Measurements from ENCODE around the gene LITAF. TPM values are rescaled to one million over a fixed set of nuclear protein-coding genes. Genes with fewer than 3 reads are reported as not detected.

Gene LITAF
- total RNA-seq, 1 donor from 2014 or later: 47.6 TPM

DNA sequence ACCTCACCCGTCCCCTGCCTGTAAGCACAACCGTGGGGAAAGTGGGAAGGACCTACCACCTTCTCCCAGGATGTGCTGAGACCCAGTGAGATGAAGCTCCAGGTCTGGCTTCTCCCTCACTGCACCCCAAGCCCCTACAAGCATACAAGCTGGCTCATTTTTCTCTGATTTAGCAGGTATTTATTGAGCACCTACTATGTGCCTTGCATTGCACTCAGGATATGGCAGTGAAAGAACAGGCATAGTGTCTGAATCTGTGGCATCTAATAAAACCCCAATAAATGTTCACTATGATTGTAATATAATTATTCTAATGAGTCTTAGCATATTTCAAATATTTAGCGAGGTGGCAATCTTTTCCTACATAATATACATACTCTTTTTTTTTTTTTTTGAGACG, 84.5 kb downstream of the LITAF start:
- no peak for DNase-seq (ENCODE audit: low spot score, unreplicated experiment)
- H3K27ac Mint-ChIP-seq: no peak overlapping the region
- peaks cover 9% of the 10 kb centered on the region for H3K4me1 Mint-ChIP-seq (ENCODE audit: low read depth)
- H3K36me3 Mint-ChIP-seq (ENCODE audit: insufficient read depth): no peaks in the 10 kb centered on the region
- H3K9me3 Mint-ChIP-seq (ENCODE audit: low read depth): no peaks in the 10 kb centered on the region
- no peak overlapping the region for H3K4me3 Mint-ChIP-seq (ENCODE audit: low read depth)
- TF ChIP-seq, protein P1, sequence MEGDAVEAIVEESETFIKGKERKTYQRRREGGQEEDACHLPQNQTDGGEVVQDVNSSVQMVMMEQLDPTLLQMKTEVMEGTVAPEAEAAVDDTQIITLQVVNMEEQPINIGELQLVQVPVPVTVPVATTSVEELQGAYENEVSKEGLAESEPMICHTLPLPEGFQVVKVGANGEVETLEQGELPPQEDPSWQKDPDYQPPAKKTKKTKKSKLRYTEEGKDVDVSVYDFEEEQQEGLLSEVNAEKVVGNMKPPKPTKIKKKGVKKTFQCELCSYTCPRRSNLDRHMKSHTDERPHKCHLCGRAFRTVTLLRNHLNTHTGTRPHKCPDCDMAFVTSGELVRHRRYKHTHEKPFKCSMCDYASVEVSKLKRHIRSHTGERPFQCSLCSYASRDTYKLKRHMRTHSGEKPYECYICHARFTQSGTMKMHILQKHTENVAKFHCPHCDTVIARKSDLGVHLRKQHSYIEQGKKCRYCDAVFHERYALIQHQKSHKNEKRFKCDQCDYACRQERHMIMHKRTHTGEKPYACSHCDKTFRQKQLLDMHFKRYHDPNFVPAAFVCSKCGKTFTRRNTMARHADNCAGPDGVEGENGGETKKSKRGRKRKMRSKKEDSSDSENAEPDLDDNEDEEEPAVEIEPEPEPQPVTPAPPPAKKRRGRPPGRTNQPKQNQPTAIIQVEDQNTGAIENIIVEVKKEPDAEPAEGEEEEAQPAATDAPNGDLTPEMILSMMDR (IDR thresholded peaks at IDR 0.05; ENCODE audit: unreplicated experiment): no peak
- H3K27me3 Mint-ChIP-seq: no peaks in the 10 kb centered on the region

DNA sequence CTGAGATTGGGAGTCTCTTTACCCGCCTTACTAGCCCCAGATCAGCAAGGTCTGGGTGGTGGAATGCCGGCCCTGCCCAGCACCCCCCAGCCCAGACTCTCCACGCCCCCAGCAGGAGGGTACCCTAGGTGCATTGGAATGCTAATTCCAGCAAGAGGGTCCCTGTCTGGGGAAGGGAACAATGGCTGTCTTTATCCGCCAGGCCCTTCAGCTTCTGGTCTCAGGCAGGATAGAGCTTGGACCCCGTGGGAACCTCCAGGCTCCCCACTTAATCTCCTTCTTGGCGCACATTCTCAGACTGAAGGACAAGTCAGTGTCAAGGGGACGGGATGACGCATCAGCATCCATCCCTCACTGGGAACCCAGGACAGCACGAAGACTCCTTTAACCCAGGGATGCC, 85.1 kb downstream of the LITAF start:
- H3K27ac Mint-ChIP-seq: no peak overlapping the region
- no peak for DNase-seq (ENCODE audit: low spot score, unreplicated experiment)
- H3K4me3 Mint-ChIP-seq (ENCODE audit: low read depth): no peak overlapping the region
- H3K36me3 Mint-ChIP-seq (ENCODE audit: insufficient read depth): no peaks in the 10 kb centered on the region
- TF ChIP-seq, protein P1 (IDR thresholded peaks at IDR 0.05; ENCODE audit: unreplicated experiment): no peak
- peaks cover 13% of the 10 kb centered on the region for H3K4me1 Mint-ChIP-seq (ENCODE audit: low read depth)
- no peaks in the 10 kb centered on the region for H3K9me3 Mint-ChIP-seq (ENCODE audit: low read depth)
- no peaks in the 10 kb centered on the region for H3K27me3 Mint-ChIP-seq

DNA sequence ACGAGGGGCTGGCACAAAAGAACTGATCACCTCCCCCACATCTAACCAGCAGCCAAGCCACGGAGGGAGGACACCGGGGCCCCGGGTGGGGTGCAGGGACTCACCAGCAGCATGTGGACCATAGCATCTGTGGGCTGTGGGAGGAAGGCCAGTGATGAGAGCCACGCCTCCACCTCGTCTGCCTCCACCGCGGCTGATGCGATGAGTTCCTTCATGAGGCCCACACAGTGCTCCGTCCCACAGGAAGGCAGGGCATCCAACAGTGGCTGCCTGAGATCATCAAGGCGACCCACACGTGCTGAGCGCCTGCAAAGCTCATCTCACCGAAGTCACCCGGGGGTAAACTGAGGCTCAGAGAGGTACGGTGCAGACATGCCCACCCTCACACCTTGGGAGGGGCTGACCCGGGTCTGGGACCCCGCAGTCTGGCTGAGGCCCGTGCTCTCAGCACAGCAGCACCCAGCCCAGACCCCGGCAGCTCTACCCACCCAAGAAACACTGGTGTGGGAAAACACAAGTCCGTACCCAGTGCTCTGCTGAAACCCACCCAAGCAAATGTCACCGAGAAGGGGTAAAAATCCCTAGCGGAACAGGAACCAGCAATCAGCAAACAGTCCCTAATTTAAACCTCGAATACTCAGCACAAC, 85.9 kb downstream of the LITAF start:
- Mint-ChIP-seq H3K36me3 (ENCODE audit: insufficient read depth) (no peaks in the 10 kb centered on the region), H3K27me3 (no peaks in the 10 kb centered on the region), H3K4me3 (ENCODE audit: low read depth) (no peak overlapping the region), H3K9me3 (ENCODE audit: low read depth) (no peaks in the 10 kb centered on the region), H3K27ac (no peak overlapping the region), H3K4me1 (ENCODE audit: low read depth) (peaks cover 13% of the 10 kb centered on the region)
- DNase-seq (ENCODE audit: low spot score, unreplicated experiment): no peak
- TF ChIP-seq, protein P1 (IDR thresholded peaks at IDR 0.05; ENCODE audit: unreplicated experiment): no peak

DNA sequence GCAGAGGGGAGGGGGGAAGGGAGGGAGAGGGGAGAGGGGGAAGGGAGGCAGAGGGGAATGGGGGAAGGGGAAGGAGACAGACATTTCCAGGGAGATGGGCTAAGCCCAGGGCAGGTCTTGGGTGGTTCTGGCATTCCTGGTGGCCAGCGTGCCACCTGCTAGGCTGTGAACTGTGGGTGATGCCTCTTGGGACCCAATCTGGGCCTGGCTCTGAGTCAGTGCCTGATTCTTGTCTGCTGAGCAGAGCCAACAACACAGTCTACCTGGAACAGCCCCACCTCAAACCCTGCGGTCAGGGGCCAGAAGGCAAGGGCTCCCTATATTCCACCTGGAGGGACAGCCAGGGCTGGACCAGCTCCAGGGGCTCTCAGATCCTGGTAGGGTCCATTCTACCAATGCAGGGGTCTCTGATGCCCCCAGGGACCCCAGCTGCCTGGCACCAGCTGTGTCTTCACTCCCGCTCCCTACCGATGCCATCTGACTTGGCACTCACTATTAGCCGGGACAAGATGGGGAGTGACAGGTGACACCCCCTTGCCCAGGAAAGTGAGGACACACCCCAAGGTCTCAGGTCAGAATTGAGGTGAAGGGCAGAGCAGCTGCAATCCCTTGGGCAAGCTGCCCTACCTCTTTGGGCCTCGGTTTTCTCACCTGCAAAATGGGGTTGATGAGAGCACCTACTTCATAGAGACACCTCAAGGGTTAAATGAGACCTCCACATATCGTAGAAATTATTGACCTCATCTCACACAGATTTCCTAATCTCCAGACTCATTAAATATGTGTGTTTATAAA, 87.2 kb downstream of the LITAF start:
- no peak for DNase-seq (ENCODE audit: low spot score, unreplicated experiment)
- TF ChIP-seq, protein P1 (IDR thresholded peaks at IDR 0.05; ENCODE audit: unreplicated experiment): no peak
- Mint-ChIP-seq H3K27me3 (no peaks in the 10 kb centered on the region), H3K27ac (no peak overlapping the region), H3K4me1 (ENCODE audit: low read depth) (peaks cover 17% of the 10 kb centered on the region), H3K9me3 (ENCODE audit: low read depth) (no peaks in the 10 kb centered on the region), H3K36me3 (ENCODE audit: insufficient read depth) (no peaks in the 10 kb centered on the region), H3K4me3 (ENCODE audit: low read depth) (no peak overlapping the region)

DNA sequence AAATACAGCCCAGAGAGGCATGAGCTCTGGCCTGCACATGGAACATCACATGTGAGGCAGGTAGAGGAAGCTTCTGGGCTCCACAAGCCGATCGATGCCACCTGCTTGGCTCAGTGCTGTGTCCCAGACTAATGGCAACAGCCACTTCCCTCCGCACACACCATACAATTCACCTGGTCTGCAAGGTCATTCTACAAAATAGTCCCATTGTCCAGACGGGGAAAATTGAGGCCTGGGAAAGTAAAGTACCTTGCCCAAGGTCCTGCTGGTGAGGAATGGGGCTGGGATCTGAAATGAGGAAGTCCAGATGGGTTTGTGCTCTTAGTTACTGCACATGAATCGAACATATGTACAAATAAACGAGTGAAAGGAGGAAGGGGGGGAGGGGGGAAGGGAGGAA, 88.0 kb downstream of the LITAF start:
- Mint-ChIP-seq H3K9me3 (ENCODE audit: low read depth) (no peaks in the 10 kb centered on the region), H3K27ac (no peak overlapping the region), H3K36me3 (ENCODE audit: insufficient read depth) (no peaks in the 10 kb centered on the region), H3K4me1 (ENCODE audit: low read depth) (peaks cover 17% of the 10 kb centered on the region), H3K4me3 (ENCODE audit: low read depth) (no peak overlapping the region), H3K27me3 (no peaks in the 10 kb centered on the region)
- no peak for DNase-seq (ENCODE audit: low spot score, unreplicated experiment)
- TF ChIP-seq, protein P1 (IDR thresholded peaks at IDR 0.05; ENCODE audit: unreplicated experiment): no peak

All from progenitor cell of endocrine pancreas (in vitro differentiated cells).